GM12892 (cell line): ENCODE data around the gene TMEM179.

ENCODE experiments used
- DNase-seq: peaks from one replicate; pipeline ENCODE4 v3.0.0; 2011; ENCODE audit not compliant: insufficient read length
- FAIRE-seq: peaks from 2 replicates; lab custom pipeline; 2011; peaks lifted over from hg19 to GRCh38; lab: Jason Lieb, UNC
- POLR2A ChIP-seq: IDR thresholded peaks from 2 replicates; pipeline ENCODE4 v1.6.1; 2011; ENCODE audit warnings: low read depth, low read length, control low read depth
- POLR2AphosphoS5 ChIP-seq: IDR thresholded peaks from 2 replicates; pipeline ENCODE4 v1.6.1; 2011; ENCODE audit warnings: low read depth, low read length, control low read depth
- TAF1 ChIP-seq: IDR thresholded peaks from 2 replicates; pipeline ENCODE4 v1.6.1; 2011; ENCODE audit warnings: low read depth, mild to moderate bottlenecking, control low read depth, low read length, borderline replicate concordance

TMEM179 gene

GRCh38 chr14:104569435-104569834, 35.1 kb downstream of the TMEM179 start:
- FAIRE-seq (no peak), DNase-seq (no peak)
- TF ChIP-seq TAF1 (no peak), POLR2A (no peak), POLR2AphosphoS5 (no peak)

DNA sequence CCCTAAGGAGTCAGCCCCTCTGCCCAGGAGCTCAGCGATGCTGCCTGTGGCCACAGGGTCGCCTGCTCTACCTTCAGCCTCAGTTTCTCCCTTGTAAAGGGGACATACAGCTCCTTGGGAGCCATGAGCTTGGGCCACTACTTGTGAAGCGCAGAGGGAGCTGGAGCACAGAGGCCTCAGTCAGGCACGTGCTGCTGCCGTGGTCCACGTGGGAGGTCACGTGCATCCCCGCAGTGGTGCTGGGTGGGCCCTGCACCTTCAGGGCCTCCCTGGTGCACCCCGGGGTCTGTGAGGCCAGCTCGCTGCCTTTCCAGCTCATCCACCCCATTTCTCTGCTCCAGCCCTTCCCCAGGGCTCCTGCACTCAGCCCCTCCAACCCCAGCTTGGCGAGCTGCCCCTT, 36.0 kb downstream of the TMEM179 start:
- FAIRE-seq (no peak), DNase-seq (no peak)
- TF ChIP-seq POLR2AphosphoS5 (no peak), POLR2A (no peak), TAF1 (no peak)

DNA sequence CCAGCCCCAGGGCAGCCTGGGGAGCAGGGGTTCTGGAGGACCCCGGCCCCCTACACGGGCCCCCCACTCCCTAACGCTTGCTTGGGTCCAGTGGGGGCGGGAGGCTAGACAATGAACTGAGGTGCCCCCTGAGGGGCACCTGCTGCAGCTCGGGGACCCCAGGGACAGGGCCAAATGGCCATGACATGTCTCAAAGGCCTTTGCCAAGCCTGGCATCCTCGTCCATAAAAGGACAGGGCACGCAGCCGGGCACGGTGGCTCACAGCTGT, 36.7 kb downstream of the TMEM179 start:
- DNase-seq (no peak), FAIRE-seq (no peak)
- no peak for TF ChIP-seq TAF1
- no peak for TF ChIP-seq POLR2AphosphoS5
- TF ChIP-seq POLR2A: no peak

- DNase-seq (no peak), FAIRE-seq (no peak)
- TF ChIP-seq POLR2A (no peak), POLR2AphosphoS5 (no peak)
Measured at GRCh38 chr14:104567141-104567956, 37.2 kb downstream of the TMEM179 start.

DNA sequence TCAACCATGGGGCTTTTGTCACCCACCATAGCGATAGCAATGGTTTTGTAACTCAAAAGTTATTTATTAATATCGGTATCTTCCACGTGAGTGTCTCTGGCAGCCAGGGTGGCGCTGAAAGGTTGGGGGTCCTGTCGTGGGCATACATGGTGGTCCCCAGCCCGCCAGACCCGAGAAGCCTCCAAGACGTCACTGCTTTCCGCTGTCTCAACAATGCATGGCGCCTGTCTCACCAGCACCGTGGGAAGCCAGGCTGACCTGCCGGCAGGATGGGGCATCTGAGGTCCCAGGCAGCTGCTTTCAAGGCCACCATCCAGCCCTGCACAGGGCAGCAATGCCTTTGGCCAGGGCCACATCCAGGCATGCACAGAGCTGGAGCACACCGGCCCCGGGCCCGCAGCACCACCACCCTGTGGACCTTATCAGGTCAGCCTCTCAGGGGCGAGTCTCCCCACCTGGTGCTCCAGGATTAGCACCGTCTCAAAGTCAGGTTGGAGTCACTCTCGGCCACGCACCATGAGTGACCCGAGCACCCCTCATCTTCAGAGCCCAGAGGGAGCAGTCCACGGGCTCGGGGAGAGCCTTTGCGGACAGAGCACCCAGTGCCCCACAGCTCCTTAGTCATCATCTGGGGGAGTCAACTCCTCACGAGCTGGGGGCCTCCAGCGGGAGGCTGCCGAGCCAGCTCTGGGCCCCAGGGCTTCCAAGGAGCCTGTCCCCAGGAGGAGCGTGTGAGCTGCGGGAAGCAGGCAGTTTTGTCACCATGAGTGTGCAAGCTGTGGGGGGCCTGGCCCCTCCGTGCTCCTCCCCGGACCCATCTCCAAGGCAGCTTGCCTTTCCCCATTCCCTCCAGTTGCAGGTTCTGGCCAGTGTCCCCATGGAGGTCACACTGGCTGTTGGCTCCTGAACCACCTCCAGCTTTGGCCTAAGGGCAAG, 39.6 kb downstream of the TMEM179 start:
- TF ChIP-seq TAF1: no peak
- TF ChIP-seq POLR2A: no peak
- no peak for TF ChIP-seq POLR2AphosphoS5
- FAIRE-seq: no peak
- DNase-seq: no peak

DNA sequence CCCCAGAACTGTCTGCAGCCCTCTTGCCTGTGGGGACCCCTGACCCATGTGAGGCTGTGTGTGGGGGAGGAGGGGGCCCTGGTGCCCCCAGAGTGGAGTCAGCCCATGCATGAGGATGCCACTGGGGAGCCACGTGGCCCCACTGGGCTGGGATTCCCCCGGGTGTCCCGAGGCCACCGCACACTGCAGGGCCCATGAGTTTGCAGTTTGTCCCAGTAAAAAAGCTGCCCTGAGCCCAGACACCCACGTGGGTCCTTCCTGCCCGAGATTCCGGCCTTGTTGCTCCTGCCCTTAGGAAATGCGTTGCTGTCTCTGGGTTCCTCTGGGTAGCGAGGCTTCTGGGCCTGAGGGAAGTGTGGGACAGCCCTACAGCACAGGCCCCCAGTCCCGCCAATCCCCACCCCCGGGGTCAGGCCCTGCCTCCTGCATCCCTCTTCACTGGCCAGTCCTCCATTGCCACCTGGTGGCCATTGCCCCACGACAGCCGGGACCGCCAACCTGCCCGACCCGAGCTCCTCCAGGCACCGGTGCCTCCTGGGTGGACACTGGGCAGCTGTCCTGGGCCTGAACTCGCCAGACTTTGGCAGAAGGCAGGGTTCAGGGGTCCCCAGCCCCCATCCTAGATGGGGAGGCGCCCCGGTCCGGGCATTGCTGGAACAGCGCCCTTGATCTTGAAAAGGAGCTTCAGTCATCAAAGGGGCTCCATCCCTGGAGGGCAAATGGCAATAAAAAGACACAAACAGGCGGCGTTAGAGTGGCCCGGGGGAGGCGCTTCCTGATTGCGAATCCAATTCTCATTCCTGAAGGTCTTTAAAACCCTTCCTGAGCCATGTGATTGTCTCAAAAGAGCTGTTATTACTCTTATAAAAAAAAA, 40.6 kb downstream of the TMEM179 start:
- DNase-seq: peak; percentile 89
- no peak for FAIRE-seq
- TF ChIP-seq TAF1 (no peak), POLR2A (no peak), POLR2AphosphoS5 (no peak)

- no peak for TF ChIP-seq POLR2A
- TF ChIP-seq TAF1: no peak
- TF ChIP-seq POLR2AphosphoS5: no peak
- FAIRE-seq: no peak
- DNase-seq: no peak
Measured at GRCh38 chr14:104563191-104563741, 41.3 kb downstream of the TMEM179 start.

GRCh38 chr14:104562606-104563005, 42.0 kb downstream of the TMEM179 start:
- FAIRE-seq (no peak), DNase-seq (no peak)
- TF ChIP-seq POLR2AphosphoS5: no peak
- TF ChIP-seq TAF1: no peak
- no peak for TF ChIP-seq POLR2A

- FAIRE-seq (no peak), DNase-seq (no peak)
- TF ChIP-seq POLR2A: no peak
Measured at GRCh38 chr14:104561632-104562495, 42.7 kb downstream of the TMEM179 start.

GRCh38 chr14:104561124-104561557, 43.4 kb downstream of the TMEM179 start:
- TF ChIP-seq TAF1: no peak
- TF ChIP-seq POLR2AphosphoS5: no peak
- TF ChIP-seq POLR2A: no peak
- no peak for FAIRE-seq
- no peak for DNase-seq
